ENCODE results near the gene MCM10.

DNA sequence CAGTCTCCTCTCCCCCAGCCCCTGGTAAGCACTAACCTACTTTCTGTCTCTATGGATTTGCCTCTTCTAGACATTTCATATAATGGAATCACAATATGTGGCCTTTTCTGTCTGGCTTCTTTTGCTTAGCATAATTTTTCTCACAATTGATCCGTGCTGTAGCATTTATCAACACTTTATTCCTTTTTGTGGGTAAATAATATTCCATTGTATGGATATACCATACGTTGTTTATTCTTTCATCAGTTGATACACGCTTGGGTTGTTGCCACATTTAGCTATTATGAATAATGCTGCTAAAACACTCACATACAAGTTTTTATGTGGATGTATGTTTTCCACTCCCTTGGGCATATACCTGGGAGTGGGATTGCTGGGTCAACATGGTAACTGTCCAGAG is 25.8 kb downstream of the MCM10 start:
- TF ChIP-seq POLR2AphosphoS5 (IDR thresholded peaks at IDR 0.05; ENCODE audit: low read depth, low read length) (no peak), POLR2A (IDR thresholded peaks at IDR 0.05; ENCODE audit: borderline replicate concordance, extremely low read depth, insufficient read depth, insufficient read length) (no peak), EZH2 (IDR thresholded peaks at IDR 0.05) (no peak), CEBPB (IDR thresholded peaks at IDR 0.05; ENCODE audit: low read depth) (no peak), TCF7L2 (IDR thresholded peaks at IDR 0.05; ENCODE audit: borderline replicate concordance, extremely low read depth, insufficient read depth, insufficient read length) (no peak), FOSL1 (IDR thresholded peaks at IDR 0.05; ENCODE audit: low read depth) (no peak), YY1 (IDR thresholded peaks at IDR 0.05; ENCODE audit: extremely low read depth, insufficient replicate concordance, low read depth, low read length) (no peak), SRF (IDR thresholded peaks at IDR 0.05; ENCODE audit: low read depth) (no peak)
- TF ChIP-seq, protein P1, sequence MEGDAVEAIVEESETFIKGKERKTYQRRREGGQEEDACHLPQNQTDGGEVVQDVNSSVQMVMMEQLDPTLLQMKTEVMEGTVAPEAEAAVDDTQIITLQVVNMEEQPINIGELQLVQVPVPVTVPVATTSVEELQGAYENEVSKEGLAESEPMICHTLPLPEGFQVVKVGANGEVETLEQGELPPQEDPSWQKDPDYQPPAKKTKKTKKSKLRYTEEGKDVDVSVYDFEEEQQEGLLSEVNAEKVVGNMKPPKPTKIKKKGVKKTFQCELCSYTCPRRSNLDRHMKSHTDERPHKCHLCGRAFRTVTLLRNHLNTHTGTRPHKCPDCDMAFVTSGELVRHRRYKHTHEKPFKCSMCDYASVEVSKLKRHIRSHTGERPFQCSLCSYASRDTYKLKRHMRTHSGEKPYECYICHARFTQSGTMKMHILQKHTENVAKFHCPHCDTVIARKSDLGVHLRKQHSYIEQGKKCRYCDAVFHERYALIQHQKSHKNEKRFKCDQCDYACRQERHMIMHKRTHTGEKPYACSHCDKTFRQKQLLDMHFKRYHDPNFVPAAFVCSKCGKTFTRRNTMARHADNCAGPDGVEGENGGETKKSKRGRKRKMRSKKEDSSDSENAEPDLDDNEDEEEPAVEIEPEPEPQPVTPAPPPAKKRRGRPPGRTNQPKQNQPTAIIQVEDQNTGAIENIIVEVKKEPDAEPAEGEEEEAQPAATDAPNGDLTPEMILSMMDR (IDR thresholded peaks at IDR 0.05 in 2 of 3, conservative IDR thresholded peaks at IDR 0.05 in 1 of 3; ENCODE audit: borderline replicate concordance in 1 of 3, insufficient read depth in 1 of 3, low read depth in 2 of 3, low read length in 2 of 3), result no peak
- TF ChIP-seq, protein P2, sequence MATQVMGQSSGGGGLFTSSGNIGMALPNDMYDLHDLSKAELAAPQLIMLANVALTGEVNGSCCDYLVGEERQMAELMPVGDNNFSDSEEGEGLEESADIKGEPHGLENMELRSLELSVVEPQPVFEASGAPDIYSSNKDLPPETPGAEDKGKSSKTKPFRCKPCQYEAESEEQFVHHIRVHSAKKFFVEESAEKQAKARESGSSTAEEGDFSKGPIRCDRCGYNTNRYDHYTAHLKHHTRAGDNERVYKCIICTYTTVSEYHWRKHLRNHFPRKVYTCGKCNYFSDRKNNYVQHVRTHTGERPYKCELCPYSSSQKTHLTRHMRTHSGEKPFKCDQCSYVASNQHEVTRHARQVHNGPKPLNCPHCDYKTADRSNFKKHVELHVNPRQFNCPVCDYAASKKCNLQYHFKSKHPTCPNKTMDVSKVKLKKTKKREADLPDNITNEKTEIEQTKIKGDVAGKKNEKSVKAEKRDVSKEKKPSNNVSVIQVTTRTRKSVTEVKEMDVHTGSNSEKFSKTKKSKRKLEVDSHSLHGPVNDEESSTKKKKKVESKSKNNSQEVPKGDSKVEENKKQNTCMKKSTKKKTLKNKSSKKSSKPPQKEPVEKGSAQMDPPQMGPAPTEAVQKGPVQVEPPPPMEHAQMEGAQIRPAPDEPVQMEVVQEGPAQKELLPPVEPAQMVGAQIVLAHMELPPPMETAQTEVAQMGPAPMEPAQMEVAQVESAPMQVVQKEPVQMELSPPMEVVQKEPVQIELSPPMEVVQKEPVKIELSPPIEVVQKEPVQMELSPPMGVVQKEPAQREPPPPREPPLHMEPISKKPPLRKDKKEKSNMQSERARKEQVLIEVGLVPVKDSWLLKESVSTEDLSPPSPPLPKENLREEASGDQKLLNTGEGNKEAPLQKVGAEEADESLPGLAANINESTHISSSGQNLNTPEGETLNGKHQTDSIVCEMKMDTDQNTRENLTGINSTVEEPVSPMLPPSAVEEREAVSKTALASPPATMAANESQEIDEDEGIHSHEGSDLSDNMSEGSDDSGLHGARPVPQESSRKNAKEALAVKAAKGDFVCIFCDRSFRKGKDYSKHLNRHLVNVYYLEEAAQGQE (IDR thresholded peaks at IDR 0.05; ENCODE audit: low read depth), result no peak
- TF ChIP-seq, protein P3, sequence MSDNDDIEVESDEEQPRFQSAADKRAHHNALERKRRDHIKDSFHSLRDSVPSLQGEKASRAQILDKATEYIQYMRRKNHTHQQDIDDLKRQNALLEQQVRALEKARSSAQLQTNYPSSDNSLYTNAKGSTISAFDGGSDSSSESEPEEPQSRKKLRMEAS (IDR thresholded peaks at IDR 0.05), result no peak
- TF ChIP-seq, protein P4, sequence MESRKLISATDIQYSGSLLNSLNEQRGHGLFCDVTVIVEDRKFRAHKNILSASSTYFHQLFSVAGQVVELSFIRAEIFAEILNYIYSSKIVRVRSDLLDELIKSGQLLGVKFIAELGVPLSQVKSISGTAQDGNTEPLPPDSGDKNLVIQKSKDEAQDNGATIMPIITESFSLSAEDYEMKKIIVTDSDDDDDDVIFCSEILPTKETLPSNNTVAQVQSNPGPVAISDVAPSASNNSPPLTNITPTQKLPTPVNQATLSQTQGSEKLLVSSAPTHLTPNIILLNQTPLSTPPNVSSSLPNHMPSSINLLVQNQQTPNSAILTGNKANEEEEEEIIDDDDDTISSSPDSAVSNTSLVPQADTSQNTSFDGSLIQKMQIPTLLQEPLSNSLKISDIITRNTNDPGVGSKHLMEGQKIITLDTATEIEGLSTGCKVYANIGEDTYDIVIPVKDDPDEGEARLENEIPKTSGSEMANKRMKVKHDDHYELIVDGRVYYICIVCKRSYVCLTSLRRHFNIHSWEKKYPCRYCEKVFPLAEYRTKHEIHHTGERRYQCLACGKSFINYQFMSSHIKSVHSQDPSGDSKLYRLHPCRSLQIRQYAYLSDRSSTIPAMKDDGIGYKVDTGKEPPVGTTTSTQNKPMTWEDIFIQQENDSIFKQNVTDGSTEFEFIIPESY (IDR thresholded peaks at IDR 0.05; ENCODE audit: extremely low read depth, insufficient replicate concordance, low read length), result no peak
- TF ChIP-seq, protein P5, sequence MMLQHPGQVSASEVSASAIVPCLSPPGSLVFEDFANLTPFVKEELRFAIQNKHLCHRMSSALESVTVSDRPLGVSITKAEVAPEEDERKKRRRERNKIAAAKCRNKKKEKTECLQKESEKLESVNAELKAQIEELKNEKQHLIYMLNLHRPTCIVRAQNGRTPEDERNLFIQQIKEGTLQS (IDR thresholded peaks at IDR 0.05), result no peak

Measured in HCT116 (cell line).